GM12801 (cell line): ENCODE results near the gene USP47.

ENCODE experiments used
- CTCF ChIP-seq: IDR thresholded peaks from one replicate; pipeline ENCODE4 v1.5.1; 2011; ENCODE audit warnings: control low read depth; ENCODE audit not compliant: insufficient read length; ENCODE audit errors: extremely low read depth

USP47 gene

GRCh38 chr11:11871991-11872401 is 30.2 kb downstream of the USP47 start:
- no peak for TF ChIP-seq CTCF

- TF ChIP-seq CTCF = no peak
Observed at GRCh38 chr11:11876458-11876857, 34.7 kb downstream of the USP47 start.

DNA sequence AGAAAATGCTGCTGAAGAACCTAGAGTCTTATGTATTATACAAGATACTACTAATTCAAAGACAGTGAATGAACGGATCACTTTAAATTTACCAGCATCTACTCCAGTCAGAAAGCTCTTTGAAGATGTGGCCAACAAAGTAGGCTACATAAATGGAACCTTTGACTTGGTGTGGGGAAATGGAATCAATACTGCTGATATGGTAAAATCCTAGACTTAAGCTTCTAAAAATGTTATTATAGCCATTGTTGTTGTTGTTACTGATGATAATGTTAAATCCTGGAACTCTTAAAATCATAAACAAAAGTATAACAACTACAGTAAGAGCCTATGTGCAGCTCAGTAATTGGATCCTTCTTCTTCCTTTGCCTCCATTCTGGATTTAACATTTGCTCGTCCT is 38.4 kb downstream of the USP47 start:
- no peak for TF ChIP-seq CTCF

DNA sequence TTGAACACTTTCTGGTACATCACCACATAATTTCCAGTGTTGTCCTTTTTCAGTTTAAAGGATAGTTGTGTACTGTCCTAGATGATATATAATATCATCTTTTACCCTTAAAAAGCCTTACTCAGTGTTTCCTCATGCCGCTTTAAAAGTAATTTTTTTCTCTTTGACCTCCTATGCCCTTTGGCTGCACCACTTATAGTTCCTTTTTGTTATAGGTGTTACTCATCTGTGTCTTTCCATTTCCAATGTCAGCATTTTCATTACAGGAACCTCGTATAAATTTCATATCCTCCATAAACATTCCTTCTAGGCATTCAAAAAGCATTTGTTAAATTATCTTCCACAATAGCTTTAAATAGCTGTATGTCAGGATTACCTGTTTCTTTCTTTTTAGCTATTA is 40.8 kb downstream of the USP47 start:
- TF ChIP-seq CTCF = no peak

- TF ChIP-seq CTCF = no peak
Observed at GRCh38 chr11:11884351-11884750, 42.6 kb downstream of the USP47 start.

DNA sequence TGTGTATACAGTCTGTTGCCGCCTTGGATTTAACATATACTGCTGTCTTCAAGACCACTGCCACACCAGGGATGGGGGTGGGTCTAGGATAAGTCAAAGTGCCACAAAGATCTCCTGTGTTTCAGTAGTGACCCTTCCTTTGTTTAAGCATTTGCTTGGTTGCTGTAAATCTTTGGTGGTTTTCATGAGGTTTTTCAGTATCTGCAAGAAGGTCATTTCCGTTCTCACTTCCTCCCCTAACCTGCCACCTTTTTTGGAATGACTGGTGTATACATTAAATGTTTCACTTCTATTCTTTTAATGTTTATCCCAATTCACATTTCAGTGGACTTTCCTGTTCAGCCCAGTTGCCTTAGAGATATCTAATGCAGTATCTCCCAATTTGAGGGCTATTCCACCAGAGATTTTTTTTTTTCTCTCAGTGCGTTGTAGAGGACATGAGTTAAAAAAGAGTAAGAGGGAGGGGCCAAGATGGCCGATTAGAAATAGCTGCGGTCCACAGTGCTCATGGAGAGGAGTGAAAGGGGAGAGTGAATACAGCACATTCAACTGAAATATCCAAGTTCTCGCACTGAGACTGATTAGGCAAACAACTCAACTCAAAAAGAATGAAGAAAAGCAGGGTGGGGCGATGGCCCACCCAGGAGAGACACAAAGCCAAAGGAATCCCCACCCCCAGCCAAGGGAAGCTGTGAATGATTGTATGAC is 43.2 kb downstream of the USP47 start:
- TF ChIP-seq CTCF = no peak

DNA sequence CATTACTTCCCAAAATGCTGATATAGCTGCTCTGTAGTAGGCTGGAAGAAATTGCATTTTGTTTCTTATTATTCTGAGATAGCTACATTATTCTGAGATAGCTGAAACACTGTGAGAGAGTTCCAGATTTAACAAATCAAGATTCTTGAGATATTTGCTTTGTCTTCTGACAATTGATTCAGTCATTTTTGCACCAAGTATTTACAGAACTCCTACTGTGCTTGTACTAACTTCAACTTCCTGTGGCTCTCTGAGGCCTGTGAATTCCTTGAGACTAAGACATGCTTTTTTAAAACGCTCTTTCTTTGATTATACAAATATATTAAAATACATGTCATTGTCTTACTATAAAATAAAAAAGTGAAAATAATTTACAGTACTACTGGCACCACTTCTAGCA is 52.7 kb downstream of the USP47 start:
- no peak for TF ChIP-seq CTCF
